IMR-90 (cell line): ENCODE measurements around the gene SLN.

Experiments
- BHLHE40 ChIP-seq: fragments of 150-350 bp; IDR thresholded peaks from 2 replicates; pipeline ENCODE4 v1.6.1; 2016; ENCODE audit warnings: mild to moderate bottlenecking, low read depth, low read length
- CEBPB ChIP-seq: IDR thresholded peaks from 2 replicates; pipeline ENCODE4 v1.6.1; 2012; ENCODE audit warnings: low read depth, low read length, improper control_type of control experiment
- CHD1 ChIP-seq: IDR thresholded peaks from 2 replicates; pipeline ENCODE4 v1.6.1; 2012; ENCODE audit warnings: low read depth, low read length, improper control_type of control experiment
- CTCF ChIP-seq: conservative IDR thresholded peaks from 2 replicates; pipeline ENCODE4 v1.5.1; 2012; ENCODE audit warnings: mild to moderate bottlenecking, low read depth, low read length, improper control_type of control experiment
- MXI1 ChIP-seq: IDR thresholded peaks from 2 replicates; pipeline ENCODE4 v1.6.1; 2012; ENCODE audit warnings: low read depth, mild to moderate bottlenecking, low read length, moderate library complexity, borderline replicate concordance
- NFE2L2 ChIP-seq: fragments of 150-350 bp; IDR thresholded peaks from 2 replicates; pipeline ENCODE4 v1.6.1; 2016; ENCODE audit warnings: low read depth, mild to moderate bottlenecking, low read length
- POLR2A ChIP-seq: IDR thresholded peaks from 2 replicates; pipeline ENCODE4 v1.6.1; 2012; ENCODE audit warnings: mild to moderate bottlenecking, low read depth, low read length
- RAD21 ChIP-seq: IDR thresholded peaks from 2 replicates; pipeline ENCODE4 v1.6.1; 2012; ENCODE audit warnings: low read length, improper control_type of control experiment
- RCOR1 ChIP-seq: IDR thresholded peaks from 2 replicates; pipeline ENCODE4 v1.6.1; 2012; ENCODE audit warnings: mild to moderate bottlenecking, low read length, improper control_type of control experiment; ENCODE audit not compliant: insufficient replicate concordance
- SMC3 ChIP-seq: fragments of 150-350 bp; IDR thresholded peaks from 2 replicates; pipeline ENCODE4 v1.6.1; 2016; ENCODE audit warnings: low read depth, mild to moderate bottlenecking, antibody characterized with exemption, low read length, moderate library complexity
- USF2 ChIP-seq: fragments of 150-350 bp; IDR thresholded peaks from 2 replicates; pipeline ENCODE4 v1.6.1; 2017; ENCODE audit warnings: mild to moderate bottlenecking, antibody characterized with exemption, low read length, low read depth

GRCh38 chr11:107669893-107670601, 41.8 kb downstream of the SLN start:
- TF ChIP-seq CTCF (no peak), MXI1 (no peak), BHLHE40 (no peak), CHD1 (no peak), RCOR1 (no peak), POLR2A (no peak), CEBPB (no peak), RAD21 (no peak), SMC3 (no peak), NFE2L2 (no peak), USF2 (no peak)
